ENCODE data around the gene MOGAT2.

MOGAT2 gene

GRCh38 chr11:75717608-75718418 is at the start of gene MOGAT2:
MOGAT2 (plus strand) TSS chr11:75717838; CDS start chr11:75717889, 51 bp downstream.
- TF ChIP-seq CTCF (IDR thresholded peaks at IDR 0.05), result no peak
- H3K27ac Mint-ChIP-seq, result no peak within 1 kb of the TSS
- no peaks in the 10 kb centered on the region for H3K9me3 Mint-ChIP-seq
- H3K4me3 Mint-ChIP-seq, result no peak within 1 kb of the TSS
- H3K36me3 Mint-ChIP-seq (ENCODE audit: low read depth), result no peaks in the 10 kb centered on the region
- H3K27me3 Mint-ChIP-seq (ENCODE audit: low read depth, poor library complexity), result peaks cover 36% of the 10 kb centered on the region
- H3K4me1 Mint-ChIP-seq, result peaks cover 19% of the 10 kb centered on the region
- DNase-seq, result no peak

- peak within 1 kb of the TSS; percentile 78 for H3K4me3 Mint-ChIP-seq
Measured at GRCh38 chr11:75668451-75669297, 49.0 kb upstream of the MOGAT2 start, which contains the start of gene MAP6. MAP6 (minus strand) TSS chr11:75669038; CDS start chr11:75668369, 669 bp downstream.

GRCh38 chr11:75673977-75674582 is 43.6 kb upstream of the MOGAT2 start:
- Mint-ChIP-seq H3K9me3 (peaks cover 12% of the 10 kb centered on the region), H3K4me3 (no peak overlapping the region), H3K4me1 (no peaks in the 10 kb centered on the region), H3K36me3 (ENCODE audit: low read depth) (no peaks in the 10 kb centered on the region), H3K27ac (no peak overlapping the region), H3K27me3 (ENCODE audit: low read depth, poor library complexity) (peaks cover 90% of the 10 kb centered on the region)
- TF ChIP-seq CTCF (IDR thresholded peaks at IDR 0.05), result no peak
- no peak for DNase-seq

More at GRCh38 chr11:75668451-75669297, 49.0 kb upstream of the MOGAT2 start, which contains the start of gene MAP6:
- no peak within 1 kb of the TSS for H3K27ac Mint-ChIP-seq
- peaks cover 6% of the 10 kb centered on the region for H3K4me1 Mint-ChIP-seq
- H3K9me3 Mint-ChIP-seq, result peaks cover 2% of the 10 kb centered on the region
- peak; percentile 61 for DNase-seq
- H3K27me3 Mint-ChIP-seq (ENCODE audit: low read depth, poor library complexity), result peaks cover 87% of the 10 kb centered on the region
- no peak for TF ChIP-seq CTCF (IDR thresholded peaks at IDR 0.05)
- no peaks in the 10 kb centered on the region for H3K36me3 Mint-ChIP-seq (ENCODE audit: low read depth)

- Mint-ChIP-seq H3K4me3 (no peak overlapping the region), H3K27me3 (ENCODE audit: low read depth, poor library complexity) (peaks cover 68% of the 10 kb centered on the region), H3K4me1 (no peaks in the 10 kb centered on the region), H3K36me3 (ENCODE audit: low read depth) (no peaks in the 10 kb centered on the region), H3K9me3 (peaks cover 13% of the 10 kb centered on the region), H3K27ac (no peak overlapping the region)
- no peak for TF ChIP-seq CTCF (IDR thresholded peaks at IDR 0.05)
- DNase-seq, result no peak
Measured at GRCh38 chr11:75677275-75677674, 40.4 kb upstream of the MOGAT2 start.

GRCh38 chr11:75677909-75678308 is 39.7 kb upstream of the MOGAT2 start:
- Mint-ChIP-seq H3K36me3 (ENCODE audit: low read depth) (no peaks in the 10 kb centered on the region), H3K27ac (no peak overlapping the region), H3K9me3 (peaks cover 20% of the 10 kb centered on the region), H3K27me3 (ENCODE audit: low read depth, poor library complexity) (peaks cover 62% of the 10 kb centered on the region), H3K4me1 (no peaks in the 10 kb centered on the region), H3K4me3 (no peak overlapping the region)
- no peak for TF ChIP-seq CTCF (IDR thresholded peaks at IDR 0.05)
- DNase-seq, result no peak
